SHP77 treated with DMSO at 0.1 percent for 48 hours (cell line): ENCODE data around the gene INTS12.

Experiments used
- DNase-seq: peaks from one replicate; lab custom pipeline; 2025; lab: John Stamatoyannopoulos, UW

Gene INTS12

DNA sequence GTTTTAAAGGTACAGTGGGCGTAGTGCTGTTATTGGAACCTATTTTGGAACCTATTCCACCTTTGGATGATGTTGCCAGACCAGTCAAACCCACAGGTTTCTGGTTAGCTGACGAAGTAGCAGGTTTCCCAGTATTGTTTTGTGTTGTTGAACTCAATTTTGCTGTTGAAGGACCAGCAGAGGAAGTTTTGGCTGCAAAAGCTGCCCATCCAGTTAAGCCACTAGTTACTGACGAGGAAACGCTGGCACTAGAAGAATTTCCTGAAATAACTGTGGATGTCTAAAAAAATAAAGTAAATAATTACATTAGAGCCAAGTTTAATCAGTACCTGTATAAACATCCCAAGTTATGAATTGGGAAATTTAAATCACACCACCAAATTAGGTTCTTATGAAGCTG, 25.5 kb downstream of the INTS12 start:
- DNase-seq, result no peak

DNA sequence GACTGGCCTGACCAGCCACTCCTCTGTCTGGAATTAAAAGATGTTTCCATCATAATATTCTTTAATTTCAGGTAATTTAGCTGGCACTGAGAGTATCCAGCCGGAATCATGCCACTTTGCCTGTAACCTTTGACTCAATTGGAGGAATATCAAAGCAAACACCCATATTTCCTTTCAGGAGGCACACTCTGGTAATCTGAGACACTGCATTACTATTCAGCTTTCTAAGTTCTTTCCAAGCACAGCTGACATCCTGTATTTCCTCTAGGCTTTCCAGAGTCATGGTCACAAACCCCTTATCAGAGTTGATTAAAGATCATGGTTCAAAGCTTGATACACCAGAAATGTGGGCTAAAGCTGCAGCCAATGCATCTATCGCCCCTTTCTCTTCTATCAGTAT, 29.3 kb downstream of the INTS12 start:
- no peak for DNase-seq

DNA sequence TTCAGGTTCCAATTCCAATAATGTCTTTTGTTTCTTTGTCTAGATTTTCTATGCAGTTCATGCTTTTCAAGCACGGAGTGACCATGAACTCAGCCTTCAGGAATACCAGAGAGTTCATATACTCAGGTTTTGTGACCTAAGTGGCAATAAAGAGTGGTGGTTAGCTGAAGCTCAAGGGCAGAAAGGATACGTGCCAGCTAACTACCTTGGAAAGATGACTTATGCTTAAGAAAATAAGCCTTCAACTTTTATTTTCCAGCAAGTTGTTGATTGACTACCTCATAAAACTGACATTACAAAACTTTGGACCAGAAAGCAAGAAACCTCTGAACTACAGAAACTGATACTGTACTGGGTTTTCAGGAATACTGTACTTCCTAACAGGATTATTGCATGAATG, 30.8 kb downstream of the INTS12 start:
- no peak for DNase-seq

DNA sequence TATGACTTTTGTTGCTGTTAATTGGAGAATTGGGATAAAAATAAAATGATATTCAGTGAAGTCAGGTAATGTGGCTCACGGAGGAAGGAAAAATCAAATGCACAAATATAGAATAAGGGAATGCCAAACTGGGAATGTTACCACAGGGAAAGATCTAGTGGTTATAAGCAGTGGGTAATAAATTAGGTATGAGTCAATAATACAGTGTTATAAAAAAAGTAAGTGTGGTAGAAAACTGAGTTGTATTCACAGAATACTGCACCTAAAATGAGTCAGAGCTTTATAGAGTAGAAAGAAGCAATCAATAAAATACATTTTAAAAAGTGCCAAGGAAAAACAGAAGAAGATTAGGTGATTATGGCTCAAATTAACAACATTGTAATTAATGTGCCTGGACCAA, 34.5 kb downstream of the INTS12 start:
- no peak for DNase-seq

DNA sequence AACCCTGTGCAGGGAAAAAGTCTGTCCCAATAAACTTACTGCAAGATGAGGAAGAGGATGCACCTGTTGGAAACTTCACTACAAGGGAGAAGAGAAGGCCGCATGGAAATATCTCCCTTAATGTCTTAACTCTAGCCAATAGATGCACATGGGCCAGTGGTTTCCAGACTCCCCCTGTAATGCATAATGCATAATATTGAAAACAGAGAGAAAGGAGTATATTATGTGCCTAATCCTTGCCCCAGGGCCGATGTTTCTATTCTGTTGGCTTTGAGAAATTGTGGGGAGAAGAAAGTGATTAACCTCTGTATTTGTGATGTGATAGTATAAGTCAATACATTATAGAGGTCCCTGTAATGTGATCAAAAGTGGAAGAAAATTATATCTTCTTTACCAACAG, 37.2 kb downstream of the INTS12 start:
- no peak for DNase-seq

DNA sequence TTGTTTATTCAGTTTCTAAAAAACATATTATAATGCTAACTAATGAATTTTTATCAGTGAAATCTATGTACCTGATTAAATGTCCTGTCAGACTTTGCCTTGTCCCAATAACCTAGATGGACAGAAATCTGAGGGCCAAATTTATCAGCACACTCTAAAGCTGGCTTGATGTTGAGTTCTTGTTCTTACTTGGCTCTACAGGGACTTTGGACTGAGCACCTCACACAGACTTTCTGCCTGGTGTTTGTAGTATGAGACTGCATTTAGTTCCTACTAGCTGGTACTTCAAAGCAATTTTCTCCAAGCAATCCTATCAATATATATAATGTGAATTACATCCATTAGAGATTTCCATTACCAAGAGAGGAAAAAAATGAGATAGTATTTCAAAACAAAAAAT, 37.8 kb downstream of the INTS12 start:
- no peak for DNase-seq

DNA sequence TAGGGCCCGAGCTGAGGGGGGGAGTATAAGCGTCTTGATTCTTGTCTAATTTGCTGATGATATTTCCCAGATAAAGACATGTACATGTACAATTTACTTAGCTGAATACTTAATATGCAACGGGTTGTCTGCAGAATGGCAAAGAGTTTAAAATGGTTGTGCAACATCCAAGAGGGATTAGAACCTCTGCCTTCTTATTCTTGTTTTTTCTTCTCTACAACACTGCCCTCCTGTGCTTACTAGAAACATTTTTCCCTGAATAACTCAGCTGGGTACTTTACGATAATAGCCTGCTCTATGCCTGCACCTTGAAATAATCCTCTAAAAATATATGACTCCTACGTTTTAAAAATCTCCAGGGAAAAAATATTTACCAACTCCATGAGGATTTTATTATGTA, 41.8 kb downstream of the INTS12 start:
- DNase-seq, result no peak

DNA sequence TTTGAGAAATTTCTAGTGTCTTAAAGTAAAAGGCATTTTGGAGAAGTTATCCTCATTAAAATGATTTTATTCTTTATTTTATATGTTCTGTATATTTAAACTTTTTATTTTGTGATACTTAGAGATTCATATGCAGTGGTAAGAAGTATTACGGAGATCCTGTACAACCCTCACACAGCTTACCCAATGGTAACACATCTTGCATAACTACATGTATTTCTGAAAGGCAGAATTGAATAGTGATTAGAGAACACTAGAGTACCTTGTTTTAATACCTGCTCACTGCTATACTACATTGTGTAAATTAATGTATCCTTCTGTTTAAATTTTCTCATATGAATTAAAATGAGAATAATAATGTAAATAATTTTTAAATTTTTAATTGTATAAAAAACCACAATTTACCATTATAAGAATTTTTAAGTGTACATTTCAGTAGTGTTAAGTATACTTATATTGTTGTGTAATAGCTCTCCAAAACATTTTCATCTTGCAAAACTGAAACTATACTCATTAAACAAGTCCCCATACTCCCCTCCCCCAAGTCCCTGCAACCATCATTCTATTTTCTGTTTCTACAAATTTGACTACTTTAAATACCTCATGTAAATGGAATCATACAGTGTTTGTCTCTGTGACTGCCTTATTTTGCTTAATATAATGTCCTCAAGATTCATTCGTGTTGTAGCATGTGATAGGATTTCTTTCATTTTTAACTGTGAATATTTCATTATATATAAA, 45.4 kb downstream of the INTS12 start:
- DNase-seq, result no peak

DNA sequence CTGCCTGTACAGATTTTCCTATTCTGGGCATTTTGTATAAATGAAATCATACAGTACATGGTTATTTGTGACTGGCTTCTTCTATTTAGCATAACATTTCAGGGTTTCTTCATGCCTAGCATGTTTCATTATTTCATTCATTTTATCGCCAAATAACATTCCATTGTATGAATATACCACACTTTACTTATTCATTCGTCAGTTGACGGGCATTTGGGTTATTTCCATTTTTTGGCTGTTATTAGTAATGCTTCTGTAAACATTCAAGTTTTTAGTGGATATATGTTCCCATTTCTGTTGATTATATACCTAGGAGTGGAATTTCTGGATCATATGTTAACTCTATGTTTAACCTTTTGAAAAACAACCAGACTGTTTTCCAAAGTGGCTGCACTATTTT, 47.5 kb downstream of the INTS12 start:
- DNase-seq, result no peak

DNA sequence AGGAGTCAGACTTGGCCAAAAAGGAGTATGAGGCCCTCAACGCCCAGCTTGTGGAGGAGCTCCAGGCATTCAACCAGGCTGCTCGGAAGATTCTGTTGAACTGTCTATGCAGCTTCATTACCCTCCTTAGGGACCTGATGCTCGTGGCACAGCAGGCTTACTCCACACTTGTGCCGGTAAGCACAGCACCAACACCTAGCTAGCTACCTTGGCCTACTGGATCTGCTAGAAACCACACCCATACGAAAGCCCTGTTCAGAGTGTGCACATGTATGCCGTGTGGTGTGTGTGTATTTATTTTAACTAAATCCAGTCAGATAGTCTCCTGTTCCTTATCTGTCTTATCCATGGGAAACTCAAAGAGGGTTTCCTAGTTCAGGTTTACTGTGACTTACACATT, 49.3 kb downstream of the INTS12 start:
- DNase-seq, result no peak

DNA sequence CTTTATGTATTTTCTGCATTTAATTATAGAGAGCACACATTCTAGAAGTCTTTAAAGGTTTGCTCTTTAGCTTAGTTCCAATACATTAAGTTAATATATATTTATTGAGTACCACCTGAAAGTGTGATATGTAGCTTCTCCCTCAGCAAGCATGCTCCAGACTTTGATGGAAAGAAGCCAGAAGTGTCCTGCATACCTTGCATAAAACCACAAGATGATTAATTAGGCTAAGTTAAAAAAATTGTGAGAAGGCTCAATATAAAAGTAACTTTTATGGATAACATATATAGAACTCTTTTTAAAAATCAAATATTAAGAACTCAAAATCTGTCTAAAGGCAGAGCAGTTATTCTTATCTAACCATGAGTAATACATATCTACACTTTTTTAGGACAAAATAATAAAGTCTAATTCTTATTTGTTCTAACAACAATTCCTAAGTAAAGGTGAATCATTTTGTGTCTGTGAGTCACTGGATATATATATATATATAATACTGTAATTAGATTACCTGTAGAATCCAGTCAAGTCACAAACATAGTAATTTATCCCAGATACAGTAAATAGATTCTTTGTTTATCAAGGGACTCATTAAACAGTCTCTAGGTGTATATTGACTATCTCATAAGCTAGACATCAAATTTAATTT, 51.2 kb downstream of the INTS12 start:
- DNase-seq, result no peak

DNA sequence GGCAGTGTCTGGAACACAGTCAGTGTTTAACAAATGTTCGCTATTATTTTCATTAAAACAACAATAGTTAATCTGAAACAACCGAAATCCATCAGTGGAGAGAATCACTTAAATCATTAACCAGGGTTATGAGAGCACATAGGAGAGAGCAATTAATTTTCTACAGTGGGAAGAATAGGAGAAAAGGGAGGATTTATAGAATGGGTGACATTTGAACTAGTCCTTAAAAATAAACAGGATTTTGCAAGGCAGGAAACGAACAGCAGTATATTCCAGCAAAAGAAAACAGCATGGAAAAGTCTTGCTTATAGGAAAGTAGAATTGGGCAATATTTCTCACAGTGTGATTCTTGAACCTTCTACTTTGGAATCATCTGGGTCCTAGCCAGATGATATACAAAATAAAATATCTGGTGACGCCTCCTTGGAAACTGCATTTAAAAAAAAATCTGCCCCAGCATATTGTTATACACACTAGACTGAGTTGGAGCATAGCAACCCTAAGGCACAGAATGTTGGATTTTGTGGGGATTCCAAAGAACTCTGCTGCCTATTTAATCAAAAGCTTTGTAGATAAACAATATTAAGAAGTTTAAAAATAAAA, 56.1 kb downstream of the INTS12 start:
- DNase-seq, result no peak

DNA sequence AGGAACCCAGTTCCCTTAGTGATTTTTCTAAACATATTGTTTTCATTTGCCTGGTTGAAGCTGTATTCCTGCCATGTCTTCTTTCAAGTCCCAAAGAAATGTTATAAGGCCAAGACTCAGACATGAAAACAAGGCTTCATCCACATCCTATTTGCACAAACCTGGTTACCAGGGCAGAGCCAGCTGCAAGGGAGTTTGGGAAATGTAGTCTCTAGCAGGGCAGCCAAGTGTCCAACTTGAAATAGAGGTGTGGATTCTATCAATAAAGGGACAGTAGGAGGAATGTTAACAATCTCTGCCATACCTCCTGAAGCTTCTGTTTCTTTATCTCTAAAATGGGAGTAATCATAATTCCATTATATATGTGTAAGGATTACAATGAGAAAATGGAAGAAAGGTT, 56.6 kb downstream of the INTS12 start:
- DNase-seq, result no peak

DNA sequence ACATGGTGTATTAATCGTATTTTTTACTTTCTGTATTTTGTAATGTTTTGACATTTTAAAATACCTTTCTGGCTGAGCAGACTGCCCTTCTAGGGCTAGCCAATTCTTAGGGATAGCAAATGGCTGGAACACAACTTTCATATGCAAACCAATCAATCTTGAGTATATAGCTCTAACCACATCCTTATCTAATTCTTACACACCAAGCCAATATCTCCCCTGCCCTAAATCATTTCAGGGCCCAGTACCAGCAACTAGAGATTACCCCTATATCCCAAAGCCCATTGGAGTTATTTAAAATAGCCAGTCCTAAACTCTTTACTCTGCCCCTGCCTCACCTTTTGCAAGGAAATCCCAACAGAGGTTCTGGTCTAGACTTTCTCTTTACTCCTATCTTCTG, 58.3 kb downstream of the INTS12 start:
- DNase-seq, result no peak

DNA sequence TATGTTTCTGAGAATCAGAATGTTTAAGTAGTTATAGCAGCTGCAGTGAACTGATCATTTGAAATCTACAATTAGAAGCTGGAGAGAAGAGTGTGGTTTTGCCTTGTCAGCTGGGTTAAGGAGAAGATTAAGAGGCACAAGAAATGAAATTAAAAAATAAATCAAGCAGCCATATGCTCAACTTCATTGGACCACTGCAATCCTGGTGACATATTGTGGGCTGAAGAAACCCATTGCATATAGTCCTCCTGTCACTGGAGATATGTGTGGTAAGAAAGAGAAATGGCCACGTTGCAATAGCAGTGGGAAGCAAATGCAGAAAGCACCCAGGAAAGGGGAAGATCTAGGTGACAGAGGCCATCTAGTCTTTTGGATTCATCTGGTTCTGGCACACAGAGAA, 63.0 kb downstream of the INTS12 start:
- DNase-seq, result no peak

DNA sequence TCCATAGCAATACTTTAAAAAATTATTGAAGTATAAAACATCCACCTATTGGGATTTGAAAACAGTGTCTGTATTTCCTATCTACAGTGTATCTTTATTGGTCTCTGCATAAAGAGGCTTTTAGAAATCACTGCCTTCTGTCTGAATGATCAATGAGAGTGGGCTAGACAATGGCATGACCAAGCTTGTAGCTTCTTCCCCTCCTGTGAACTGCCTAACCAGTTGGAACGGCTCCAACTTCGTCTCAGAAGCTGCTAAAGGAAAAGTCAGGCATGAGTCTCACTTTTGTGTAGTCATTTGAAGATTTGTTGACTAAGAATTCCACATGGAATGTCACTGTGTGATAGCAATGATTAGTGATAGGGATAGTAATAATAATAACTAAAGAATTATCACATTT, 64.2 kb downstream of the INTS12 start:
- no peak for DNase-seq

DNA sequence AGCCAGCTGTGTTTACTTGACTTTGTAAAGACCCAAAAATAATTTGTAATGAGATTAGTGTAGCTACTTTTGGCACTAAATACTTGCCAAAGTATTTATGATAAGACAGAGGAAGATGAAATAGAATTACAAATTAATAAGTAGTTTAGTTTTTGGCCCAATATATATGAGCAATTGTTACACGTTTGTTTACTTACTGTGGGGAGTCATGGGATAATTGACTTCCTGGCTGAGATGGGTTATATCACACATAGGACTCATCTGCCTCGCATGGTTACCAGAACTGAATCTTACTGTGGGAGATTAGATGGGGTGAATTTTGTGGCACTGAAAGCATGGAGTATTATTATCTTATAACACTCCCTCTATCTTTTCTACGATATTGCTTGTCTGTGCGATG, 66.6 kb downstream of the INTS12 start:
- no peak for DNase-seq

DNA sequence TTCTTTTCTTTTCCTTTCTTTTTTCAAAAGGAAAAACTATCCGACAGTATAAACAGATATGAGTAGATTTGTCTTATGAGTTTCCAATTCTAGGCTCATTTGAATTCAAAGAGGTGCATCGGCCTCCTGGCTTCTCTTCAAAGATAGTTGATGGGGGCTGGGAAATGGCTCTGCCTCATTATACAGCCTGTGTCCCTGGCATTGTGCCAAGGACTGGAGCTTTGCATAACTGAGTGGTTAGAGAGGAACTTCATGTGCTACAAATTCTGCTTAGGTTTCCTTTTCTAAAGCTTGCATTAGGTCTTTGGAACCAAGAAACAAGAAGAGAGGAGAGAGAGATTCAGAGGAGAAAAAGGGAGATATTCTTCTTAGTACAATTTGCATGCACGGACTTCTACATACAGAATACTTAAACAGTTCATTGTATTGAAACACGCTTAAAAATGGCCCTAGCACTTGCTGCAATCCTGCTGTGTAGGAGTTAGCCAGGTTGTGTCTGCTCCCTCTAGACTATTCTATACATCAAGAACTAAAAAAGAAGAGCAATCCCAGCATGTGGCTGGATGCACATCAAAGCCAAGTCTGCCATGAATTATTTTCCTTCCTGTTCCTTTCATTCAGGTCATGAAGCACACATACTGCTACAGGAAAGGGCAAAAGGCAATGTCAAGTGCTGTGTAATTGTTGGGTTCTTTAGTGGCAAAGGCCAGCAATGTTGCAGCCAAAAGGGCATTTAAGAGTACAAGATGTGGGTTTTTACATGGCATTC, 70.9 kb downstream of the INTS12 start:
- peak; percentile 45 for DNase-seq

DNA sequence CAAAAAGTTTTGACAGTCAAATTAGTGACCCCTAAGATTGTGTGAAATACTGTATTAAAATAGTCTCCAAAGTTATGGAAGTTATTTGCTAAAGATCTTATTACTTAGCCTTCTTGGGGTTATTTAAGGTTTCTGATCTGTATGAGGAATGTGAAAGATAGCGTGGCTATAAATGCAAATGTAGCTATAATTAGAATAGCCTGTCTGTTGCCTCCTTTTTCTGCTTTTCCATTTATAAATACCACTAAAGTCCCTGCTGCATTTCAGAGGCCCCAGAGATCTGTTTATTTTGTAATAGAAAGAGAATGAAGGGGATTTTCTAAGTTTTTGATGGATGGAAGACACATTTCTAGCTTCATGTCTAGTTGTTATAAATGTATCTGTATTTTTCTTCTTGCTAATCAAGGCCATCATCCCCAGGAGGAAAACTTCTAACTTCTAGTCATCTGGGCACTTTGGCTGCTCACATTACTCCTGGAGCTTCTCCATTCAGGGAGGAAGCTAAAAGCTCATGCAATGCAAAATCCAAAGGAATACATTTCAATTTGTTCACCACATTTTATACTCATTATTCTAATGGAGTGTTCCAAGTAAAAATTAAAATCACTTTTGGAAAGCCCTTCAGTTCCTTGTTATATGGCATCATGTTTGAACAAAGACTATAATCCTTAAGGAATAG, 73.9 kb downstream of the INTS12 start:
- no peak for DNase-seq

DNA sequence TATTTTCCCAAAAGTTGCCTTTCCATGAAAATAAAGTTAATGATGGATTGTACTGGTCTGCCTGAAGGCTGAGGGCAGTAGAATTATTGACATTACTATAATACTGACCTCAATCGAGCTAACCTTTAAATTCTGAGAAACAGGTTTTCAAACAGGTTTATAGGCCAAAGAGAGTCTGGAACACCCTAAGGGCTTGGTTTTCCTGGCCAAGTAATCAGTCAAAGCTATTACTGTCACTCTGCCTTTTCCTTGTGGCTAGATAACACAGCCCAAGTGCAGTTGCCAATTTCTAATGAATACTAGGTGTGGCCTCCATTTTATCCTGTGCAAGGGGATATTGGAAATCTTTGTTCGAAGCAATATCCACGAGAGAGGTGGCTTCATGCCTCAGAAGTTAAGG, 75.2 kb downstream of the INTS12 start:
- no peak for DNase-seq
